Central memory CD8-positive, alpha-beta T cell (primary cell): Measurements from ENCODE around the gene RACGAP1.
"Not testable (repeated sequence)": the region's sequence is repeated elsewhere in the genome, so short reads cannot be mapped to it uniquely, and the experiment has no call there.

ENCODE experiments used
- ATAC-seq: fragments of 150-1000 bp; cut with Tn5 transposase; replicated peaks from 2 replicates; pipeline ENCODE4 v1.10.0; 2022; ENCODE audit warnings: mild to moderate bottlenecking, moderate FRiP score, moderate number of reproducible peaks; ENCODE audit not compliant: poor library complexity, severe bottlenecking; ENCODE audit errors: extremely low read depth
- DNase-seq, 2 donors: peaks; one replicate each; pipeline ENCODE4 v3.0.0; 2021; ENCODE audit warnings: low spot score in 2 of 2
- H3K27ac Mint-ChIP-seq: one replicate; pipeline ENCODE4 v1.8.0; 2022; ENCODE audit warnings: low read depth, mild to moderate bottlenecking, moderate library complexity, mixed read lengths
- H3K27me3 Mint-ChIP-seq: one replicate; pipeline ENCODE4 v1.8.0; 2022; ENCODE audit warnings: mixed read lengths
- H3K36me3 Mint-ChIP-seq: one replicate; pipeline ENCODE4 v1.8.0; 2022; ENCODE audit warnings: mild to moderate bottlenecking, moderate library complexity, mixed read lengths; ENCODE audit not compliant: insufficient read depth
- H3K4me1 Mint-ChIP-seq: one replicate; pipeline ENCODE4 v1.8.0; 2022; ENCODE audit warnings: mixed read lengths
- H3K4me3 Mint-ChIP-seq: one replicate; pipeline ENCODE4 v1.8.0; 2022; ENCODE audit warnings: mild to moderate bottlenecking, moderate library complexity, mixed read lengths
- H3K9me3 Mint-ChIP-seq: one replicate; pipeline ENCODE4 v1.8.0; 2022; ENCODE audit warnings: mixed read lengths

RACGAP1 gene

DNA sequence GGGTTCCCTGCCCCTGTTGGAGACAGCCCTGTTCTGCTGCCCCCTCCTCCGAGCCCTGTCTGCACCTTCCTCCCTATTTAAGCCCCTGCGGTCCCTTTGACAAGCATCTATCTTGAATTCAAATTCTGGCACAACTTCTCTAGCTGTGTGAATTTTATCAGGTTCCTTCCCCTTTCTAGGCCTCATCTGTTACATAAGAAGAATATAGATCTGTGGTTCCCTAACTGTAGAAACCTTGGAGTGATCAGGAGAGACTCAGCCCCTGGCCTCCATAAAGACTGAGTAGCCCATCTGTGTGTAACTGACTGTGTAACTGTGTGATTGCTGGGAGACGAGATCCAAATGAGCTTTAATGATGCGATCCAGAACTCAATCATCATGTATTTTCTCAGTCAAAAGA lies 13.0 kb upstream of the RACGAP1 start:
- H3K4me3 Mint-ChIP-seq = no peak overlapping the region
- no peaks in the 10 kb centered on the region for H3K9me3 Mint-ChIP-seq
- ATAC-seq = no peak
- peaks cover 22% of the 10 kb centered on the region for H3K27me3 Mint-ChIP-seq
- H3K36me3 Mint-ChIP-seq = no peaks in the 10 kb centered on the region
- DNase-seq = no peak
- H3K27ac Mint-ChIP-seq = no peak overlapping the region
- no peaks in the 10 kb centered on the region for H3K4me1 Mint-ChIP-seq

DNA sequence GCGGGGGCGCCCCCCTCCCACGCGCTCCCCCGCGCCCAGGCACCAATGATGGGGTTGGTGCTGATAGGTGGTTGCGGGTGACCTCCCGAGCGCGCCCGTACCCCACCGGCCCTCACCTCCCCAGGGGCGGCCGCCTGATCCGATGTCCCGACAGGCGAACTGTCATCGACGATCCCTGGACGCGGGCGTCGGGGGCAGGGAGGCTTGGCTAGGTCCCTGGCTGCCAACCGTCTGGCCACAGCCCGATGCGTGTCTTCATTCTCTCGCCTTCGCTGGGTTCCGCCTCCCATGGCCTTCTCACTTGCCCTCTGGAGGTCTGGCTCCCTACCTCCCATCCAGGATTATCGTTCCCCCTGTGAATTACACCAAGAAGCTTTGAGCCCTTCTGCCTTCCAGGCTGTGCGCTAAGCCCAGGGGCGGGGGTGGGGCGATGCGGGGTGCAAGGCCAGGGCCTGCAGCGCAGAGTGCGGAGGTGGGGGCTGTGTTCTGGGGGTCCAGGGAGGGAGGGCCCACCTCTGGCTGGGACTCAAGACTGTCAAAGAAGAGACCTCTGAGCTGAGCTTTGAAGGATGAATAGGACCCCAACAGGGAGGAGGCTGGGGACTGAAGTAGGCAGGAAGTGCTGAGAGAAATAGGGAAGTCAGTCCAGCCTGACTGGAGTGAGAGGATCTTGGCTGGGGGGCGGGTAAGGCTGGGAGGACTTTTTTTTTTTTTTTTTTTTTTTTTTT lies 7.7 kb upstream of the RACGAP1 start:
- H3K9me3 Mint-ChIP-seq = no peaks in the 10 kb centered on the region

DNA sequence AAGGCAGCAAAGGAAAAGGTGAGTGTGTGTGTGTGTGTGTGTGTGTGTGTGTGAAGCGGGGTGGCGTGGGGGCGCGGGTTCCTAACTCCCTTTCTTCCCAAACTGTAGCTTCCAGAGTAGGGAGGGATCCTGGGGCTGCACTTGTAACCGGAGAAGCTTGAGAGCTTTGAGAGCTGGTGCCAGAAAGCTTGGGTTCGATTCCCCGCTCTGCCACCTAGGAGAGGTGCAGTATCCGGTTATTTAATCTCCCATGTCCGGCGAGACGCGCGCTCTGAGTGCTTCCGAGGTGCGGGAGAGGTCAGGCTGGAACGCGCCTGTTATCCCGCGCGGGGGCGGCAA lies 7.2 kb upstream of the RACGAP1 start:
- Mint-ChIP-seq H3K27me3 (peaks cover 37% of the 10 kb centered on the region), H3K4me1 (no peaks in the 10 kb centered on the region), H3K27ac (no peak overlapping the region), H3K4me3 (no peak overlapping the region), H3K9me3 (no peaks in the 10 kb centered on the region), H3K36me3 (no peaks in the 10 kb centered on the region)
- DNase-seq (no peak), ATAC-seq (no peak)

More for the DNA sequence above, 7.7 kb upstream of the RACGAP1 start:
- Mint-ChIP-seq H3K27ac (no peak overlapping the region), H3K27me3 (peaks cover 37% of the 10 kb centered on the region), H3K4me3 (peak overlapping the region; percentile 2), H3K4me1 (no peaks in the 10 kb centered on the region), H3K36me3 (no peaks in the 10 kb centered on the region)
- ATAC-seq (no peak), DNase-seq (no peak)

DNA sequence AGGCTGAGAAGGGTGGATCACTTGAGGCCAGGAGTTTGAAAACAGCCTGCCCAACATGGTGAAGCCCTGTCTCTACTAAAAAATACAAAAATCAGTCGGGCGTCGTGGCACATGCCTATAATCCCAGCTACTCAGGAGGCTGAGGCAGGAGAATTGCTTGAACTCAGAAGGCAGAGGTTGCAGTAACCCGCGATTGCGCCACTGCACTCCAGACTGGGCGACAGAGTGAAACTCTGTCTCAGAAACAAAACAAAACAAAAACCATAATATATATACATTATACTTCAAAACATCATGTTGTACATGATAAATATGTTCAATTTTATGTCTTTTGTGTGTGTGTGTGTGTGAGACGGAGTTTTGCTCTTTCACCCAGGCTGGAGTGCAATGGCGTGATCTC lies 5.2 kb upstream of the RACGAP1 start:
- H3K4me1 Mint-ChIP-seq, DNase-seq, ATAC-seq, H3K4me3 Mint-ChIP-seq, H3K27ac Mint-ChIP-seq, H3K9me3 Mint-ChIP-seq, H3K36me3 Mint-ChIP-seq: not testable (repeated sequence)
- H3K27me3 Mint-ChIP-seq = peaks cover 24% of the 10 kb centered on the region

DNA sequence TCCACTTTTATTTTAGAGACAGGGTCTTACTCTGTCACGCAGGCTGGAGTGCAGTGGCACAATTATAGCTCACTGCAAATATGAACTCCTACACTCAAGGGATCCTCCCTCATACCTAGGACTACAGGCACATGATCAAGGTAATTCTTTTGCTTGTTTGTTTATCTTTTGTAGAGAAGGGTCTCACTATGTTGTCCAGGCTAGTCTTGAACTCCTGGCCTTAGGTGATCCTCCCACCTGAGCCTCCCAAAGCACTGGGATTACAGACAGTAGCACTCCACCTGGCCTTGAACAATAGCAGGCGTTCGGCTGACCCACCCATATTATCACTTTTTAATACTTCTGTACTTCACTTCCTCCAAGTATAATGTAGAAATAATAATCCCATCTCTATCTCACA lies 1.4 kb upstream of the RACGAP1 start:
- peaks cover 6% of the 10 kb centered on the region for H3K9me3 Mint-ChIP-seq
- DNase-seq = no peak
- H3K27ac Mint-ChIP-seq = no peak overlapping the region
- no peak overlapping the region for H3K4me3 Mint-ChIP-seq
- H3K4me1 Mint-ChIP-seq = peaks cover 26% of the 10 kb centered on the region
- ATAC-seq = no peak
- H3K36me3 Mint-ChIP-seq = peaks cover 4% of the 10 kb centered on the region
- peaks cover 6% of the 10 kb centered on the region for H3K27me3 Mint-ChIP-seq

DNA sequence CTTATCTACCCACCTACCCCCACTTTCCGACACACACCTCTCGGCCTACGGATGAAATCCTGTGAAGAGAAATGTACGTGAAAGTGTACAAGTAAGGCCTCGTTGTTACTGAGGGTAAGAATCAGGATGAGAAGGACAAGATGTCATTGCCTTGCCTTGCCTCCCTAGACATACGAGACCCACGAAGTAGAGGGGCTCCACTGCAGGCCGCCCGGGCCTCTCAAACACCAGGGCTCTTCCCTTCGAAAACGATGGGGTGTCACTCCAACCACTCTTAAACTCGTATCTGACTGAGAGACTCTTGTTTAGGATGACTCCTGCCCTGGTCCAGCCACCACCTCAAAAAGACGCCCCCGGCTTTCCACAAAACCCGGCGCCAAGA lies 498 bp downstream of the RACGAP1 start:
- Mint-ChIP-seq H3K9me3 (peaks cover 6% of the 10 kb centered on the region), H3K27me3 (no peaks in the 10 kb centered on the region), H3K36me3 (peaks cover 6% of the 10 kb centered on the region), H3K4me1 (peaks cover 26% of the 10 kb centered on the region), H3K27ac (peak overlapping the region; percentile 97), H3K4me3 (peak overlapping the region; percentile 98)
- DNase-seq = peak in 1 of 2 donors; percentile 20
- peak; percentile 29 for ATAC-seq

DNA sequence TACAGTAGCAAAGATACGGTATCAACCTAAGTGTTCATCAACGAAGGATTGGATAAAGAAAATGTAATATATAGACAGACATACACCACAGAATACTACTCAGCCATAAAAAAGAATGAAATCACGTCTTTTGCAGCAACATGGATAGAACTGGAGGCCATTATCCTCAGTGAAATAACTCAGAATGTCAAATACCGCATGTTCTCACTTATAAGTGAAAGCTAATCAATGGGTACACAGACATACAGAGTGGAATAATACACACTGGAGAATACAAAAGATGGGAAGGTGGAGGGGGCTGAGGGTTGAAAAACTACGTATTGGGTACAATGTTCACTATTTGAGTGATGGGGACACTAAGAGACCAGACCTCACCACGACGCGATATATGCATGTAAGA lies 1.1 kb downstream of the RACGAP1 start:
- Mint-ChIP-seq H3K36me3 (peaks cover 6% of the 10 kb centered on the region), H3K27me3 (no peaks in the 10 kb centered on the region), H3K4me1 (peaks cover 27% of the 10 kb centered on the region), H3K27ac (peak overlapping the region; percentile 97), H3K4me3 (peak overlapping the region; percentile 98), H3K9me3 (peaks cover 6% of the 10 kb centered on the region)
- DNase-seq (no peak), ATAC-seq (no peak)

DNA sequence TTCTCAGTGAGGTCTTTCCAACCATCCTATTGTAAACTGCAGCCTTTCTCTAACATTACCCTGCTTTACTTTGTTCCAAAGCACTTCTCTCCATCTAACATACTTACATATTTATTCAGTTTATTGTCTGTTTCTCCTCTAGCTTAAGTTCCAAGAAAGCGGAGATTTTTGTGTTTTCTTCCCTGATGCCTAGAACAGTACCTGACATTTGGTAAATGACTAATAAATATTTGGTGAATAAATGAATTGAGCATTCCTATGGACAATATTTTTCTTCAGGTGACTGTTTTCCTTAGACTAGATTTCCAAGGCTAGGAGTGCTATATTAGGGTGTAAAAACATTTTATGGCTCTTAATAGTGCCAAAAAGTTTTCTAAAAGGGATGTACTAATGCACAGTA lies 2.4 kb downstream of the RACGAP1 start:
- no peak for ATAC-seq

DNA sequence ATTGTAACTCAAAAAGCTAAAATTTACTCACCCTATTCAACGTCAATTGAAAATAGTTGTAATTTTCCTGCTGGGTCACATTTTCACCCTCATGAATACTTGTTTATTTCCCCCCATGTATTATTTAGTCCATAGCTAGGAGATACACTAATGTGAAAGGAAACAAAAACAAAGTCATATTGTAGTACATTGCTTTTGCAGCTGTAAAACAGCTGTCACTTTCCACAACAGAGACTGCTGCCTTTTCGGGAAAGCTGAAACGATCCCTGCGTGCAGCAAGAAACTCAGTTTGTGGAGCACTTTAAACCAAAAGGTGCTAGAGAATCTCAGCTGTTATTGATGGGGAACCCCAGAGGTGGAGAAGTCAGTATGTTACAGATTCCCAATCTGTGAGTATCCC lies 4.3 kb downstream of the RACGAP1 start:
- no peak overlapping the region for H3K27ac Mint-ChIP-seq

More for the DNA sequence above, 2.4 kb downstream of the RACGAP1 start:
- no peak overlapping the region for H3K4me3 Mint-ChIP-seq
- no peaks in the 10 kb centered on the region for H3K27me3 Mint-ChIP-seq
- peaks cover 6% of the 10 kb centered on the region for H3K36me3 Mint-ChIP-seq
- peaks cover 6% of the 10 kb centered on the region for H3K9me3 Mint-ChIP-seq
- H3K27ac Mint-ChIP-seq = no peak overlapping the region
- DNase-seq = no peak
- peaks cover 33% of the 10 kb centered on the region for H3K4me1 Mint-ChIP-seq

DNA sequence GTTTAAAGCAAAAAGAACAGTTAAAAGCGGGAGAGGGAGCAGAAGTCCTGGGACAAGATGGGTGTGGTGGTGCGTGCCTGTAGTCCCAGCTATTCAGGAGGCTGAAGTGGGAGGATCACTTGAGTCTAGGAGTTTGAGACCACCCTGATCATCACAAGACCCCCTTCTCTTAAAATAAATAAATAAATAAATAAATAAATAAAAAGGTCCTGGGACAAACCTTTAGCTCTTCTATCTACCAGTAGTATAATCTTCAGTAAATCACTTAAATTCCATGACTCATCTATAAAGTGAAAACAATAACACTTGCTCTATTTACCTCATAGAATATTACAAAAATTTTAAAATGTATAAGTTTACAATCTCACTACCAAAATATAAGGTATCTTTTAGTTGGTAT lies 5.8 kb downstream of the RACGAP1 start:
- ATAC-seq (no peak), DNase-seq (no peak)
- no peak overlapping the region for H3K4me3 Mint-ChIP-seq
- no peaks in the 10 kb centered on the region for H3K9me3 Mint-ChIP-seq
- no peak overlapping the region for H3K27ac Mint-ChIP-seq
- peaks cover 17% of the 10 kb centered on the region for H3K4me1 Mint-ChIP-seq
- peaks cover 6% of the 10 kb centered on the region for H3K36me3 Mint-ChIP-seq
- no peaks in the 10 kb centered on the region for H3K27me3 Mint-ChIP-seq

More for the DNA sequence above, 4.3 kb downstream of the RACGAP1 start:
- peaks cover 6% of the 10 kb centered on the region for H3K9me3 Mint-ChIP-seq
- H3K36me3 Mint-ChIP-seq = peaks cover 6% of the 10 kb centered on the region
- H3K4me1 Mint-ChIP-seq = peaks cover 32% of the 10 kb centered on the region
- no peaks in the 10 kb centered on the region for H3K27me3 Mint-ChIP-seq
- ATAC-seq (no peak), DNase-seq (no peak)
- no peak overlapping the region for H3K4me3 Mint-ChIP-seq

DNA sequence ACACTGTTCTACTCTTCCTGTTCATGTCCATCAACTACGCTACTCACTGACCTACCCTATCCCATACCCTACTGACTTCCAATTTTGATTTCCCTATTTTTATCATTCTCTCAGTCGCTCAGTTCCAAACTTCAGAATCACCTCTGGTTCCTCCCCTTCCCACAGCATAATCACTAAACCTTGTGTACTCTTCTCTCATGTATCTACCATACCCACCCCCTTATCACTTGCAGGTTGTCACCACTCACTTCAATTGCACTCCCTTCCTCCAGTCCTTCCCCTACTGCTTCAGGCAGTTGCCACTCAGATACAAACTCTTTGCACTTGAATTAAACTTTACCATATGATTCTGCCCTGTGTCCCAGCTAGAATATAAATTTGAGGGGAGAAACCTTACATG lies 6.3 kb downstream of the RACGAP1 start:
- DNase-seq (no peak), ATAC-seq (no peak)
- H3K36me3 Mint-ChIP-seq = peaks cover 6% of the 10 kb centered on the region
- peaks cover 12% of the 10 kb centered on the region for H3K4me1 Mint-ChIP-seq
- H3K4me3 Mint-ChIP-seq = no peak overlapping the region
- no peaks in the 10 kb centered on the region for H3K27me3 Mint-ChIP-seq
- no peaks in the 10 kb centered on the region for H3K9me3 Mint-ChIP-seq
- H3K27ac Mint-ChIP-seq = no peak overlapping the region

DNA sequence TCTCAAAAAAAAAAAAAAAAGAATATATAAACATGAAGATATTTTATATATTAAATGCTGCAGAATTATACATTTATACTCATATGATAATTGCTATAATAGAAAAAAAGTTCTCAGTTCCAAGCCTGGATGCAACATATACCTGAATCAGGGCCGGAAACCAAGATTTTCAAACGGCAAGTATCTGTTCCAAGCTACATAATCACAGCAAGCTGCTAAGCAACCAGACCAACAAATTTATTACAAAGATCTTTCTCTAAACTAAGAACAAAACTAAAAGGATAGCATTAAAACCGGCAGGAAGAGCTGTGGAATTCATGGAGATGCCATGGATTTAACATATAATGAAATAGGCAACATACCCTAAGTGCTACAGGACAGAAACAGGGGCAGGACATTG lies 7.1 kb downstream of the RACGAP1 start:
- Mint-ChIP-seq H3K9me3 (no peaks in the 10 kb centered on the region), H3K4me3 (no peak overlapping the region), H3K4me1 (peaks cover 19% of the 10 kb centered on the region), H3K27me3 (no peaks in the 10 kb centered on the region), H3K36me3 (peaks cover 8% of the 10 kb centered on the region), H3K27ac (peak overlapping the region; percentile 3)
- DNase-seq = no peak
- no peak for ATAC-seq

DNA sequence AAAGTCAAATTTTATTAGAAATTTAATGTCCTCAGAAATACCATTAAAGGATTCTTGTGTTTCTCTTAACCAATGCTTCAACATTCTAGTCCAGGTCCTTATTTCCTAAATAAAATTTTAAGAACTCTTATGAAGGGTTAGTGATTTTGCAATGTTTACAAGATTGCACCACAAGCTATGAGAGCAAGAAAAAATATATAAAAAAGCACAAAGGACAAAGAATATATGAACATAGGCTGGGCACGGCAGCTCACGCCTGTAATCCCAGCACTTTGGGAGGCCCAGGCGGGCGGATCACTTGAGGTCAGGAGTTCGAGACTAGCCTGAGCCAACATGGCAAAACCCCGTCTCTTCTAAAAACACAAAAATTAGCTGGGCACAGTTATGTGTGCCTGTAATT lies 7.7 kb downstream of the RACGAP1 start:
- DNase-seq = no peak
- Mint-ChIP-seq H3K9me3 (no peaks in the 10 kb centered on the region), H3K27ac (no peak overlapping the region), H3K36me3 (peaks cover 8% of the 10 kb centered on the region), H3K4me3 (no peak overlapping the region), H3K4me1 (peaks cover 15% of the 10 kb centered on the region), H3K27me3 (no peaks in the 10 kb centered on the region)
- no peak for ATAC-seq
